A673 (cell line): ENCODE results near the gene CTXND2.

Source experiments
- EZH2 ChIP-seq: fragments of 200-600 bp; sonication (generic); IDR thresholded peaks from 2 replicates; pipeline ENCODE4 v1.6.1; 2017; ENCODE audit warnings: borderline replicate concordance, low read depth, mild to moderate bottlenecking, mixed read lengths, antibody characterized with exemption, low read length; ENCODE audit not compliant: poor library complexity, severe bottlenecking
- TF ChIP-seq, protein P1 (sequence below): fragments of 300-800, 200-600 bp; sonication (generic); conservative IDR thresholded peaks from 2 replicates; pipeline ENCODE4 v1.5.1; 2017; ENCODE audit warnings: low read depth, mild to moderate bottlenecking, antibody characterized with exemption, low read length, moderate library complexity, mixed read lengths

DNA sequence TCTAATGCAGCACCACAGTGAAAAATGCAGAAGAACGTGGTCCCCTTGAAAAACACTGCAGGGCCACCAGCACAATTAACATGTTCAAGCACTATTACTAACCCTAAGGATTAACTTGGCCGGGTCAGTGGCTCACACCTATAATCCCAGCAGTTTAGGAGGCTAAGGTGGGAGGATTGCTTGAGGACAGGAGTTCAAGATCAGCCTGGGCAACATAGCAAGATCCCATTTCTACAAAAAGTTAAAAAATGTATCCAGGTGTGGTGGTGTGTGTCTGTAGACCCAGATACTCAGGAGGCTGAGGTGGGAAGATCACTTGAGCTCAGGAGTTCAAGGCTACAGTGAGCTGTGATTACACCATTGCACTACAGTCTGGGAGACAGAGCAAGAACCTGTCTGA is 13.4 kb upstream of the CTXND2 start:
- TF ChIP-seq, protein P1, sequence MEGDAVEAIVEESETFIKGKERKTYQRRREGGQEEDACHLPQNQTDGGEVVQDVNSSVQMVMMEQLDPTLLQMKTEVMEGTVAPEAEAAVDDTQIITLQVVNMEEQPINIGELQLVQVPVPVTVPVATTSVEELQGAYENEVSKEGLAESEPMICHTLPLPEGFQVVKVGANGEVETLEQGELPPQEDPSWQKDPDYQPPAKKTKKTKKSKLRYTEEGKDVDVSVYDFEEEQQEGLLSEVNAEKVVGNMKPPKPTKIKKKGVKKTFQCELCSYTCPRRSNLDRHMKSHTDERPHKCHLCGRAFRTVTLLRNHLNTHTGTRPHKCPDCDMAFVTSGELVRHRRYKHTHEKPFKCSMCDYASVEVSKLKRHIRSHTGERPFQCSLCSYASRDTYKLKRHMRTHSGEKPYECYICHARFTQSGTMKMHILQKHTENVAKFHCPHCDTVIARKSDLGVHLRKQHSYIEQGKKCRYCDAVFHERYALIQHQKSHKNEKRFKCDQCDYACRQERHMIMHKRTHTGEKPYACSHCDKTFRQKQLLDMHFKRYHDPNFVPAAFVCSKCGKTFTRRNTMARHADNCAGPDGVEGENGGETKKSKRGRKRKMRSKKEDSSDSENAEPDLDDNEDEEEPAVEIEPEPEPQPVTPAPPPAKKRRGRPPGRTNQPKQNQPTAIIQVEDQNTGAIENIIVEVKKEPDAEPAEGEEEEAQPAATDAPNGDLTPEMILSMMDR, result no peak
- TF ChIP-seq EZH2, result no peak
